NCI-H1417 (cell line): ENCODE results near the gene OCSTAMP.
A peak's percentile ranks its signal among the peaks of the same experiment; 100 is the strongest.

ENCODE experiments used
- DNase-seq, 3 experiments: peaks; one replicate each; lab custom pipeline; 2025; lab: John Stamatoyannopoulos, UW

OCSTAMP gene

GRCh38 chr20:46550461-46550860, at the start of gene OCSTAMP:
Gene OCSTAMP, minus strand, starts transcription at chr20:46550654. Its CDS starts 94 bp downstream, at chr20:46550560.
- DNase-seq: no peak

GRCh38 chr20:46599227-46599987, 49.0 kb upstream of the OCSTAMP start:
- no peak for DNase-seq

- DNase-seq: no peak
Measured at GRCh38 chr20:46595933-46596332, 45.5 kb upstream of the OCSTAMP start.

- no peak for DNase-seq
Measured at GRCh38 chr20:46594725-46595124, 44.3 kb upstream of the OCSTAMP start.

GRCh38 chr20:46592580-46593362, 42.3 kb upstream of the OCSTAMP start:
- DNase-seq: no peak

- no peak for DNase-seq
Measured at GRCh38 chr20:46590443-46590842, 40.0 kb upstream of the OCSTAMP start.

- no peak for DNase-seq
Measured at GRCh38 chr20:46588532-46589511, 38.4 kb upstream of the OCSTAMP start.

GRCh38 chr20:46587986-46588385, 37.5 kb upstream of the OCSTAMP start:
- DNase-seq: no peak

- DNase-seq: no peak
Measured at GRCh38 chr20:46586724-46587123, 36.3 kb upstream of the OCSTAMP start.

- DNase-seq: no peak
Measured at GRCh38 chr20:46584508-46584907, 34.1 kb upstream of the OCSTAMP start.

- DNase-seq: peak in 2 of 3 experiments; percentile 9 to 45
Measured at GRCh38 chr20:46583411-46584214, 33.2 kb upstream of the OCSTAMP start.

GRCh38 chr20:46582648-46583047, 32.2 kb upstream of the OCSTAMP start:
- no peak for DNase-seq

GRCh38 chr20:46581391-46581790, 30.9 kb upstream of the OCSTAMP start:
- no peak for DNase-seq

- DNase-seq: no peak
Measured at GRCh38 chr20:46580613-46581205, 30.3 kb upstream of the OCSTAMP start.

- no peak for DNase-seq
Measured at GRCh38 chr20:46578745-46579144, 28.3 kb upstream of the OCSTAMP start.

- DNase-seq: no peak
Measured at GRCh38 chr20:46576774-46577395, 26.4 kb upstream of the OCSTAMP start.

- no peak for DNase-seq
Measured at GRCh38 chr20:46575937-46576461, 25.5 kb upstream of the OCSTAMP start.

GRCh38 chr20:46575394-46575793, 24.9 kb upstream of the OCSTAMP start:
- no peak for DNase-seq

- no peak for DNase-seq
Measured at GRCh38 chr20:46573788-46574584, 23.5 kb upstream of the OCSTAMP start.
